ENCODE data around the gene SLC25A4. TPM values are rescaled to one million over a fixed set of nuclear protein-coding genes. Genes with fewer than 3 reads are reported as not detected.

Gene SLC25A4
- total RNA-seq, 3 donors from 2014 or later (not counting 1 experiment from before 2014, with no cell fraction given) = 5.6 to 8.2 (median 7.5) TPM

DNA sequence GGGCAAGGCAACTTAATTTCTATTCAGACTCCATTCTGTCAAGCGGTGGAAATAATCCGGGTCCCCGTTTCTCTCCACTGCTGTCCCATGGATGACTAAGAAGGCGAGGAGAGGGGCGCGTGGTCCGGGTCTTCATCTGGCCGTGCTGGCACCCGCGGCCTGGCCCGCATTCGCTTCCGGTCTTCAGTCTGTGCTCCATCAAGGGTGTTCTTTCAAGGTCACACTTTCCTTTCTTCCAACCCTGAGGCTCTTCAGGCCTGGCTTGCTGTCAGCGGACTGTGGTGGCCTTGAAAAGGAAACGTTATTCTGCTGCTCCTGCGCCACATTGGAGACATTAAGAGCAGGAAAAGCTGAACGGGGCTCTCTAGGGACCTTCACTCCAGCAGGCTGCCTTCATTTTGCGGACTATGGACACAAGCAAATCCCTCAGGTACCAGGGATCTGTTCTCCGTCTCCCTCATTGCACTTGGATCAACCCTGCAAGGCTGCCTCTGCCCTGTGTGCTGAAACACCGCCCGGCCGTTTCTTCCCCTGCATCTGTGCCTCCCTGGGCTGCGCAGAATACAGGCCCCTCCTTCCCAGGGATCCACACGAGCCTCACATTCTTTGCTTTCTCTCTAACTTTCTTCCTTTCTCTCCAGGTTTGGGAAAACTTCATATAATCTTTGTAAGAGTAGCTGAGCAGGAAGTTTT is 5.7 kb upstream of the SLC25A4 start:
- Mint-ChIP-seq H3K27me3 (ENCODE audit: low read depth in 2 of 2) (peaks cover 13 to 39% of the 10 kb centered on the region in 2 donors), H3K9me3 (no peaks in the 10 kb centered on the region), H3K27ac (no peak overlapping the region), H3K36me3 (no peaks in the 10 kb centered on the region), H3K4me1 (peaks cover 2 to 5% of the 10 kb centered on the region in 2 donors), H3K4me3 (no peak overlapping the region)
- no peak overlapping the region for H3K4me3 ChIP-seq (ENCODE audit: low read length)
- WGBS (ENCODE audit: insufficient coverage) = 91% methylated on average over 24 of the region's 24 CpGs
- no peak overlapping the region for H3K27ac ChIP-seq (ENCODE audit: low read length)
- TF ChIP-seq, protein P1, sequence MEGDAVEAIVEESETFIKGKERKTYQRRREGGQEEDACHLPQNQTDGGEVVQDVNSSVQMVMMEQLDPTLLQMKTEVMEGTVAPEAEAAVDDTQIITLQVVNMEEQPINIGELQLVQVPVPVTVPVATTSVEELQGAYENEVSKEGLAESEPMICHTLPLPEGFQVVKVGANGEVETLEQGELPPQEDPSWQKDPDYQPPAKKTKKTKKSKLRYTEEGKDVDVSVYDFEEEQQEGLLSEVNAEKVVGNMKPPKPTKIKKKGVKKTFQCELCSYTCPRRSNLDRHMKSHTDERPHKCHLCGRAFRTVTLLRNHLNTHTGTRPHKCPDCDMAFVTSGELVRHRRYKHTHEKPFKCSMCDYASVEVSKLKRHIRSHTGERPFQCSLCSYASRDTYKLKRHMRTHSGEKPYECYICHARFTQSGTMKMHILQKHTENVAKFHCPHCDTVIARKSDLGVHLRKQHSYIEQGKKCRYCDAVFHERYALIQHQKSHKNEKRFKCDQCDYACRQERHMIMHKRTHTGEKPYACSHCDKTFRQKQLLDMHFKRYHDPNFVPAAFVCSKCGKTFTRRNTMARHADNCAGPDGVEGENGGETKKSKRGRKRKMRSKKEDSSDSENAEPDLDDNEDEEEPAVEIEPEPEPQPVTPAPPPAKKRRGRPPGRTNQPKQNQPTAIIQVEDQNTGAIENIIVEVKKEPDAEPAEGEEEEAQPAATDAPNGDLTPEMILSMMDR (IDR thresholded peaks at IDR 0.05) = no peak
- H3K27me3 ChIP-seq (ENCODE audit: control insufficient read depth, insufficient read depth, low read length) = peaks cover 6% of the 10 kb centered on the region
- intact Hi-C loops (cut with micrococcal nuclease) = loop anchor here (10.0 kb wide), 1 partner anchor 393 kb away; no protein-coding TSS in a partner anchor
- DNase-seq (no peak), ATAC-seq (no peak)
- no peaks in the 10 kb centered on the region for H3K9me3 ChIP-seq (ENCODE audit: control insufficient read depth, insufficient read depth, low read length)
- H3K4me1 ChIP-seq (ENCODE audit: control insufficient read depth, insufficient read depth, low read length) = peaks cover 2% of the 10 kb centered on the region
- no peaks in the 10 kb centered on the region for H3K36me3 ChIP-seq (ENCODE audit: control insufficient read depth, insufficient read depth, low read length)

DNA sequence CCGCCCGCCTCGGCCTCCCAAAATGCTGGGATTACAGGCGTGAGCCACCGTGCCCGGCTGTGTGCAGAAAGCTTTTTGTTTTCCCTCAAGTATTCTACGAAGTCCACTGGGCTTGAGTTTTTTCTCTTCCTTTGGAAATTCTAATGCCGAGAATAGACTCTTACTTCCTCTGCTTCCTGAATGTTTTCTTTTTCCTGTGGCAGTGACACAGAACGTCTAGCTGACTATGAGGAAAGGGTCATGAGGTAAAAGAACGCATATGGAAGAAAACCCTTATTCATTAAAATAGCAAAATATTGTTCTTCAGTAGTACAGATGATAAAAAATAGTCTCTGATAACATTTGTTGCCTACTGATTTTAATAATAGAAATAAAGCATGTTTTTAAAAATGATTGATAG is 4.9 kb upstream of the SLC25A4 start:
- no peaks in the 10 kb centered on the region for H3K9me3 Mint-ChIP-seq
- H3K27me3 Mint-ChIP-seq (ENCODE audit: low read depth in 2 of 2) = peaks cover 13 to 39% of the 10 kb centered on the region in 2 donors
- H3K36me3 ChIP-seq (ENCODE audit: control insufficient read depth, insufficient read depth, low read length) = no peaks in the 10 kb centered on the region
- H3K4me3 Mint-ChIP-seq = no peak overlapping the region
- no peak overlapping the region for H3K4me3 ChIP-seq (ENCODE audit: low read length)
- ATAC-seq = no peak
- intact Hi-C loops (cut with micrococcal nuclease) = loop anchor here (10.0 kb wide), 1 partner anchor 393 kb away; no protein-coding TSS in a partner anchor
- peaks cover 6% of the 10 kb centered on the region for H3K27me3 ChIP-seq (ENCODE audit: control insufficient read depth, insufficient read depth, low read length)
- no peaks in the 10 kb centered on the region for H3K36me3 Mint-ChIP-seq
- 75% methylated on average over 8 of the region's 10 CpGs for WGBS (ENCODE audit: insufficient coverage)
- H3K4me1 Mint-ChIP-seq = peaks cover 6 to 10% of the 10 kb centered on the region in 2 donors
- no peak for DNase-seq
- TF ChIP-seq, protein P1 (IDR thresholded peaks at IDR 0.05) = no peak
- H3K9me3 ChIP-seq (ENCODE audit: control insufficient read depth, insufficient read depth, low read length) = no peaks in the 10 kb centered on the region
- H3K27ac ChIP-seq (ENCODE audit: low read length) = no peak overlapping the region
- peaks cover 8% of the 10 kb centered on the region for H3K4me1 ChIP-seq (ENCODE audit: control insufficient read depth, insufficient read depth, low read length)
- H3K27ac Mint-ChIP-seq = no peak overlapping the region

DNA sequence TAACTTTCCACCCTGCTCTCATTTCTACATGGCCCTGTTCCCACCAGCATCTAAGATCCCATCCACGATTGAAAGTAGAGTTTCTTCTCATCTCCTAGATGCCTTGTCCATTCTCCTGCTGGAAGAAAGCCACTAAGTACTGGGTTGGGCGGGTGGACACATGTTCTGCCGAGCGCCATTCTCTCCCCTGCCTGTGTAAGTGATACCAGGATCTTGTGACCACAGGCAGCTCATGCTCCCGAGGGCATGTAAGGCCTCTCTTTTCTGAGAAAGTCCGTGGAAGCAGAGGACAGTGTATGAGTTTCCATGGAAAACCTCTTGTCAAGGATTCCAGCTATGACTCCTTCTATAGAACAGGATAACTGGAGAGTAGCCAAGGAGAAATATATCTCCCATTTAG is 3.3 kb upstream of the SLC25A4 start:
- H3K9me3 Mint-ChIP-seq = no peaks in the 10 kb centered on the region
- no peak overlapping the region for H3K27ac Mint-ChIP-seq
- no peaks in the 10 kb centered on the region for H3K36me3 Mint-ChIP-seq
- peaks cover 11 to 32% of the 10 kb centered on the region in 2 donors for H3K27me3 Mint-ChIP-seq (ENCODE audit: low read depth in 2 of 2)
- H3K27me3 ChIP-seq (ENCODE audit: control insufficient read depth, insufficient read depth, low read length) = peaks cover 6% of the 10 kb centered on the region
- ATAC-seq (no peak), DNase-seq (no peak)
- H3K4me1 Mint-ChIP-seq = peaks cover 13 to 14% of the 10 kb centered on the region in 2 donors
- H3K4me1 ChIP-seq (ENCODE audit: control insufficient read depth, insufficient read depth, low read length) = peaks cover 14% of the 10 kb centered on the region
- H3K4me3 ChIP-seq (ENCODE audit: low read length) = no peak overlapping the region
- H3K27ac ChIP-seq (ENCODE audit: low read length) = no peak overlapping the region
- no peaks in the 10 kb centered on the region for H3K36me3 ChIP-seq (ENCODE audit: control insufficient read depth, insufficient read depth, low read length)
- no peaks in the 10 kb centered on the region for H3K9me3 ChIP-seq (ENCODE audit: control insufficient read depth, insufficient read depth, low read length)
- TF ChIP-seq, protein P1 (IDR thresholded peaks at IDR 0.05) = no peak
- intact Hi-C loops (cut with micrococcal nuclease) = loop anchor here (10.0 kb wide), 1 partner anchor 395 kb away; no protein-coding TSS in a partner anchor
- no peak overlapping the region for H3K4me3 Mint-ChIP-seq
- WGBS (ENCODE audit: insufficient coverage) = 87% methylated on average over 6 of the region's 6 CpGs

Measured in natural killer cell (primary cell).